WERI-Rb-1 (cell line): ENCODE measurements around the gene BHLHE40.

Source experiments
- DNase-seq: peaks from one replicate; pipeline ENCODE4 v3.0.0-alpha.2; 2020
- H3K27ac ChIP-seq: fragments of 250-450 bp; sonication (Bioruptor Pico); 2 replicates; pipeline ENCODE4 v1.5.1; 2020; ENCODE audit warnings: mild to moderate bottlenecking, moderate library complexity
- H3K27me3 ChIP-seq: fragments of 250-450 bp; sonication (Bioruptor Pico); 2 replicates; pipeline ENCODE4 v1.5.1; 2021; ENCODE audit warnings: mild to moderate bottlenecking, low read depth, moderate library complexity; ENCODE audit not compliant: insufficient read depth, severe bottlenecking
- H3K36me3 ChIP-seq: fragments of 250-450 bp; sonication (Bioruptor Pico); 2 replicates; pipeline ENCODE4 v1.5.1; 2020; ENCODE audit warnings: mild to moderate bottlenecking, moderate library complexity
- H3K4me3 ChIP-seq: 2 replicates; pipeline ENCODE4 v1.5.1; 2011; ENCODE audit warnings: low read depth, mild to moderate bottlenecking, control low read depth, low read length
- H3K9me3 ChIP-seq: fragments of 250-450 bp; sonication (Bioruptor Pico); 2 replicates; pipeline ENCODE4 v1.5.1; 2021; ENCODE audit warnings: mild to moderate bottlenecking, moderate library complexity; ENCODE audit not compliant: severe bottlenecking
- TF ChIP-seq, protein P1 (sequence below): IDR thresholded peaks from 2 replicates; pipeline ENCODE4 v1.5.1; 2011; ENCODE audit warnings: low read depth, mild to moderate bottlenecking, control low read depth, inconsistent platforms, low read length

Gene BHLHE40

DNA sequence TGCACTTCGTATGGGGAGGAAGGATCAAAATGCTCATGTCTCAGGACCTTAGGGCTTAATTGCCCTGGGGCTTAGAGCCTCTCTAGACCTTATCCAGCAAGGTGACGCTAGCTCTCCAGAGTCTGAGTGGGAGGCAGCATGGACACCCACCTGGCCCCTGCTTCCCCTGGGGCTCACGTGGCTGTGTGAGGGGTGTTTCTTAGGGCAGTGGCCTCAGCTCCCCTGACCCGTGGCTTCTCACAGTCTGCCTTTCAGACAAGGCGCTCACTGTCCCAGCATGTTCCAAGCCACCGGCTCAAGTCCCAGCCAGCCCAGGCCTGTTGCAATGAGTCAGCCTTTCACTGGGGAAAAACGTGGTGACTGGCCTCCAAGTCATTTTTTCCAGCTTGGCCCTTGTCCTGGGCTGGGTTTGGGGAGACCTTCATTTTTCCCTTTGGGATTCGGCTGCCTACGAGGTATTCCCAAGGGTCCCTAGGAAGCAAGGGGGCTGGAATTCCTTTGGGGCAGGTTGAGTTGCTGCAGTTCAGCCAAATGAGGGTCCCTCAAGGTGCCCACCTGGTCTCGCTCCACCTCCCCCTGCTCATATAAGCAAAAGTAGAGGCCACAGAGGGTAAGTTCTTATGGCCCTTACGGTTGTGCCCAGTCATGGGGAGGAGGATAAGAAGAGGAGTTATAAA, 15.7 kb downstream of the BHLHE40 start:
- Histone ChIP-seq H3K27me3 (no peaks in the 10 kb centered on the region), H3K27ac (peak overlapping the region; percentile 88), H3K36me3 (no peaks in the 10 kb centered on the region), H3K9me3 (no peaks in the 10 kb centered on the region), H3K4me3 (no peak overlapping the region)
- DNase-seq = peak; percentile 92
- TF ChIP-seq, protein P1, sequence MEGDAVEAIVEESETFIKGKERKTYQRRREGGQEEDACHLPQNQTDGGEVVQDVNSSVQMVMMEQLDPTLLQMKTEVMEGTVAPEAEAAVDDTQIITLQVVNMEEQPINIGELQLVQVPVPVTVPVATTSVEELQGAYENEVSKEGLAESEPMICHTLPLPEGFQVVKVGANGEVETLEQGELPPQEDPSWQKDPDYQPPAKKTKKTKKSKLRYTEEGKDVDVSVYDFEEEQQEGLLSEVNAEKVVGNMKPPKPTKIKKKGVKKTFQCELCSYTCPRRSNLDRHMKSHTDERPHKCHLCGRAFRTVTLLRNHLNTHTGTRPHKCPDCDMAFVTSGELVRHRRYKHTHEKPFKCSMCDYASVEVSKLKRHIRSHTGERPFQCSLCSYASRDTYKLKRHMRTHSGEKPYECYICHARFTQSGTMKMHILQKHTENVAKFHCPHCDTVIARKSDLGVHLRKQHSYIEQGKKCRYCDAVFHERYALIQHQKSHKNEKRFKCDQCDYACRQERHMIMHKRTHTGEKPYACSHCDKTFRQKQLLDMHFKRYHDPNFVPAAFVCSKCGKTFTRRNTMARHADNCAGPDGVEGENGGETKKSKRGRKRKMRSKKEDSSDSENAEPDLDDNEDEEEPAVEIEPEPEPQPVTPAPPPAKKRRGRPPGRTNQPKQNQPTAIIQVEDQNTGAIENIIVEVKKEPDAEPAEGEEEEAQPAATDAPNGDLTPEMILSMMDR = no peak

GRCh38 chr3:4995500-4996053, 16.3 kb downstream of the BHLHE40 start:
- Histone ChIP-seq H3K27ac (peak overlapping the region; percentile 88), H3K27me3 (no peaks in the 10 kb centered on the region), H3K4me3 (no peak overlapping the region), H3K9me3 (no peaks in the 10 kb centered on the region), H3K36me3 (no peaks in the 10 kb centered on the region)
- TF ChIP-seq, protein P1 = no peak
- no peak for DNase-seq

DNA sequence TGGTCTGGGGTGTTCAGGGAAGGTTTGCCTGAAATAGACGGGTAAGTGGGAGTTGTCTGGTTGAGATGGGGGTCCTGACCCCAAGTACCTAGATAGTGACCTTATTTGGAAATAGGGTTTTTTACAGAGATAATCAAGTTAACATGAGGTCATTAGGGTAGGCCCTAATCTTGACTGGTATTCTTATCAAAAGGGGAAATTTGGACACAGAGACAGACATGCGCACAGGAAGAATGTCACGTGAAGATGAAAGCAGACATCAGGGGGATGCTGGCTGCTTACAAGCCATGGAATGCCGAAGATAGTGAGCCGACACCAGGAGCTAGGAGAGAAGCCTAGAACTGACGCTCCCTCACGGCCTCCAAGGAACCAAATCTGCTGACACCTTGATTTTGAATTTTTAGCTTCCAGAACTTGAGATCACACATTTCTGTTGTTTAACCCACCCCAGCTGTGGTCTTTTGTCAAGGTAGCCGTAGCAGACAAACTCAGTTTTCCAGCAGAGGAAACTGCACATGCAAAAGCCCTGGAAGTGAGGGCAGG, 17.1 kb downstream of the BHLHE40 start:
- no peak overlapping the region for H3K4me3 ChIP-seq
- H3K27ac ChIP-seq = peak overlapping the region; percentile 17; the same call in 1 of the 2 replicates
- H3K27me3 ChIP-seq = no peaks in the 10 kb centered on the region
- TF ChIP-seq, protein P1 = no peak
- no peaks in the 10 kb centered on the region for H3K36me3 ChIP-seq
- DNase-seq = no peak
- no peaks in the 10 kb centered on the region for H3K9me3 ChIP-seq

- H3K27me3 ChIP-seq = no peaks in the 10 kb centered on the region
- TF ChIP-seq, protein P1 = no peak
- H3K27ac ChIP-seq = peak overlapping the region; percentile 20; the same call in 1 of the 2 replicates
- no peaks in the 10 kb centered on the region for H3K36me3 ChIP-seq
- no peak for DNase-seq
- H3K4me3 ChIP-seq = no peak overlapping the region
- no peaks in the 10 kb centered on the region for H3K9me3 ChIP-seq
Observed at GRCh38 chr3:4996771-4997291, 17.6 kb downstream of the BHLHE40 start.

GRCh38 chr3:4997946-4998345, 18.7 kb downstream of the BHLHE40 start:
- H3K27ac ChIP-seq = no peak overlapping the region
- no peaks in the 10 kb centered on the region for H3K36me3 ChIP-seq
- no peaks in the 10 kb centered on the region for H3K27me3 ChIP-seq
- H3K9me3 ChIP-seq = no peaks in the 10 kb centered on the region
- no peak overlapping the region for H3K4me3 ChIP-seq
- DNase-seq = no peak
- TF ChIP-seq, protein P1 = no peak
